Fibroblast of the aortic adventitia (primary cell): ENCODE measurements around the gene WDR36. TPM values are rescaled to one million over a fixed set of nuclear protein-coding genes. Genes with fewer than 3 reads are reported as not detected.

Experiments
- DNase-seq: peaks from one replicate; pipeline ENCODE4 v3.0.0-alpha.2; 2010; ENCODE audit warnings: low read depth
- H3K4me3 ChIP-seq: 2 replicates; pipeline ENCODE4 v1.5.1; 2011; ENCODE audit warnings: low read depth, mild to moderate bottlenecking, control low read depth, low read length, moderate library complexity
- total RNA-seq: library from RNA; depleted of rRNA; stranded (reverse); fragments of >200 nt; gene quantifications from 2 replicates; pipeline ENCODE4 v1.2.3, GENCODE V29; 2012; ENCODE audit warnings: low replicate concordance
- TF ChIP-seq, protein P1 (sequence below): IDR thresholded peaks from 2 replicates; pipeline ENCODE4 v1.5.1; 2011; ENCODE audit warnings: mild to moderate bottlenecking, low read length, control low read depth, inconsistent platforms; ENCODE audit not compliant: insufficient read depth

Gene WDR36
- total RNA-seq, 1 donor: 90.8 TPM

- H3K4me3 ChIP-seq: no peak overlapping the region
- no peak for DNase-seq
- TF ChIP-seq, protein P1, sequence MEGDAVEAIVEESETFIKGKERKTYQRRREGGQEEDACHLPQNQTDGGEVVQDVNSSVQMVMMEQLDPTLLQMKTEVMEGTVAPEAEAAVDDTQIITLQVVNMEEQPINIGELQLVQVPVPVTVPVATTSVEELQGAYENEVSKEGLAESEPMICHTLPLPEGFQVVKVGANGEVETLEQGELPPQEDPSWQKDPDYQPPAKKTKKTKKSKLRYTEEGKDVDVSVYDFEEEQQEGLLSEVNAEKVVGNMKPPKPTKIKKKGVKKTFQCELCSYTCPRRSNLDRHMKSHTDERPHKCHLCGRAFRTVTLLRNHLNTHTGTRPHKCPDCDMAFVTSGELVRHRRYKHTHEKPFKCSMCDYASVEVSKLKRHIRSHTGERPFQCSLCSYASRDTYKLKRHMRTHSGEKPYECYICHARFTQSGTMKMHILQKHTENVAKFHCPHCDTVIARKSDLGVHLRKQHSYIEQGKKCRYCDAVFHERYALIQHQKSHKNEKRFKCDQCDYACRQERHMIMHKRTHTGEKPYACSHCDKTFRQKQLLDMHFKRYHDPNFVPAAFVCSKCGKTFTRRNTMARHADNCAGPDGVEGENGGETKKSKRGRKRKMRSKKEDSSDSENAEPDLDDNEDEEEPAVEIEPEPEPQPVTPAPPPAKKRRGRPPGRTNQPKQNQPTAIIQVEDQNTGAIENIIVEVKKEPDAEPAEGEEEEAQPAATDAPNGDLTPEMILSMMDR: no peak
Measured at GRCh38 chr5:111169269-111169668, 77.1 kb downstream of the WDR36 start.

DNA sequence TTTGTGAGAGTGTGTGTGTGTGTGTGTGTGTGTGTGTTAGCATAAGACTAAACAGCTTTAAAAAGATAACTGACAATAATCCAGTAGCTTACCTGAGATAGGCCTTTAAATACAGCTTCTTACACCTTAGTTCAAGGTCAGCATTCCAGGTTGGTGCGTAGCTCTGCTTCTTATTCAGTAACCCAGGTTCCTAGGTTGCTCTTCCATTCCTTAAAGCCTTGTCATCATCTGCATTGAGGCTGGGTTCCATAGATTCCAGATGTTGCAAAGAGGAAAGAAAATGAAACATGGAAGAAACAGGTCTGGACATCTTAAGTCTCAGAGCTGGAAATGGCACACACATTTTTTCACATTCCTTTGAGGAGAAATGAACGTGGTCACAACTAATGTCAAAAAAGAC is 78.1 kb downstream of the WDR36 start:
- TF ChIP-seq, protein P1: no peak
- H3K4me3 ChIP-seq: no peak overlapping the region
- no peak for DNase-seq

- H3K4me3 ChIP-seq: no peak overlapping the region
- no peak for DNase-seq
- TF ChIP-seq, protein P1: no peak
Measured at GRCh38 chr5:111172504-111172903, 80.4 kb downstream of the WDR36 start.

- DNase-seq: no peak
- no peak overlapping the region for H3K4me3 ChIP-seq
- TF ChIP-seq, protein P1: no peak
Measured at GRCh38 chr5:111173476-111173875, 81.3 kb downstream of the WDR36 start.

Other genes starting within 250 kb of the WDR36 start
- gene TSLP, start 20.6 kb upstream of the WDR36 start, total RNA-seq: 1.4 and 20.8 TPM in 2 replicates
- 2.9 and 5.4 TPM in 2 replicates for gene CAMK4, start 132.0 kb downstream of the WDR36 start, total RNA-seq